HG03378 (cell line): ENCODE data around the gene ITPRIPL1.

Experiments
- ATAC-seq: cut with Tn5 transposase; IDR thresholded peaks from one replicate; pipeline ENCODE4 v1.9.1; 2021; ENCODE audit warnings: mild to moderate bottlenecking, moderate library complexity; ENCODE audit not compliant: unreplicated experiment

The ITPRIPL1 gene

GRCh38 chr2:96353606-96354101 lies 28.5 kb downstream of the ITPRIPL1 start:
- no peak for ATAC-seq

GRCh38 chr2:96354492-96354891 lies 29.4 kb downstream of the ITPRIPL1 start:
- ATAC-seq, result no peak

- ATAC-seq, result no peak
These were observed 31.8 kb downstream of the ITPRIPL1 start for GRCh38 chr2:96356889-96357288.

GRCh38 chr2:96359310-96359709 lies 34.2 kb downstream of the ITPRIPL1 start:
- ATAC-seq, result no peak

- ATAC-seq, result no peak
These were observed 34.7 kb downstream of the ITPRIPL1 start for GRCh38 chr2:96359866-96360265.

- no peak for ATAC-seq
These were observed 36.6 kb downstream of the ITPRIPL1 start for GRCh38 chr2:96361751-96362150.

- ATAC-seq, result no peak
These were observed 44.1 kb downstream of the ITPRIPL1 start for GRCh38 chr2:96369186-96369585.

GRCh38 chr2:96374211-96374951 lies 49.3 kb downstream of the ITPRIPL1 start:
- ATAC-seq, result no peak
